Osteocyte (in vitro differentiated cells): ENCODE data around the gene HIBADH. TPM values are rescaled to one million over a fixed set of nuclear protein-coding genes. Genes with fewer than 3 reads are reported as not detected.
A peak's percentile ranks its signal among the peaks of the same experiment; 100 is the strongest.

ENCODE experiments used
- DNase-seq: peaks from one replicate; pipeline ENCODE4 v3.0.0; 2021; ENCODE audit warnings: mixed read lengths; ENCODE audit not compliant: unreplicated experiment; ENCODE audit errors: extremely low spot score
- H3K27ac Mint-ChIP-seq: one replicate; pipeline ENCODE4 v1.8.0; 2021; ENCODE audit warnings: mild to moderate bottlenecking, mixed read lengths; ENCODE audit not compliant: unreplicated experiment
- H3K27me3 Mint-ChIP-seq: one replicate; pipeline ENCODE4 v1.8.0; 2021; ENCODE audit warnings: mixed read lengths; ENCODE audit not compliant: unreplicated experiment
- H3K36me3 Mint-ChIP-seq: one replicate; pipeline ENCODE4 v1.8.0; 2021; ENCODE audit warnings: mixed read lengths; ENCODE audit not compliant: unreplicated experiment
- H3K4me1 Mint-ChIP-seq: one replicate; pipeline ENCODE4 v1.8.0; 2021; ENCODE audit warnings: mixed read lengths; ENCODE audit not compliant: unreplicated experiment
- H3K4me3 Mint-ChIP-seq: one replicate; pipeline ENCODE4 v1.8.0; 2021; ENCODE audit warnings: mild to moderate bottlenecking, moderate library complexity, mixed read lengths; ENCODE audit not compliant: unreplicated experiment
- H3K9me3 Mint-ChIP-seq: one replicate; pipeline ENCODE4 v1.8.0; 2021; ENCODE audit warnings: mixed read lengths; ENCODE audit not compliant: unreplicated experiment
- total RNA-seq: library from RNA; stranded (reverse); gene quantifications from 2 replicates; pipeline ENCODE4 v1.2.1, GENCODE V29; 2021
- TF ChIP-seq, protein P1 (sequence below): fragments of 200-600 bp; sonication (generic); IDR thresholded peaks from 2 replicates; pipeline ENCODE4 v1.5.0; 2021; ENCODE audit warnings: antibody characterized with exemption, mild to moderate bottlenecking, moderate library complexity

The HIBADH gene
- total RNA-seq, 1 donor from 2014 or later: 31.9 TPM

DNA sequence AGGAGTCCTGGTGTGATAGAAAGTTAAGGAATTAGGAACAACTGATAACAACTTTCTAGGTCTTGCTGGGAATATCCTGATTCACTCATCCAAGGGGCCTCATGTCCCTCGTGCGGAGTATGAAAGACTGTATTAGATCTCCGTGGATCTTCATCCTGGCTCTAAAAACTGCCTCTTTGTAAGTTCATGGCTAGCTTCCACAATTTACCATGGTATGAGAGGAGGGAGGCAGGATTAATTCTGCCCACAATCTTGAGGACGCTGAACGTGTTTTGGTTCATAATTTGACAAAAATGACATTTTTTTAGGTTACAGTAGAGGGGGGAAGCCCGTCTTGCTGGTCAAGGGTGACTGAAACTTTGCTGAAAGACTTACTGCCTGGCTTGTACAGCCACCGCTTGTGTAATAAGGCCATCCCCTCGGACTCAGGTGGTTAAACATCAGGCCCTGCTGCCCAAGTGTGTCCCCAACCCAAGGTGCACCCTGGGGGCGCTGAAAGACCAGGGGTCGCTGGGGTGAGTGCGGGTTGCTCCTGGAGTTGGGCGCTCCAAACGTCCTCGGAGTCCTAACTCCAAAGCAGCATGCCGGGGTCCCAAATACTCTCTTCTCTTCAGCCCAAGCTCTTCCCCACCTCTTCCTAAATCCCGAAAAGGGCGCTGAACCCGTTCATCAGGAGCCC is 733 bp downstream of the HIBADH start:
- H3K4me3 Mint-ChIP-seq: peak overlapping the region; percentile 86
- H3K27me3 Mint-ChIP-seq: no peaks in the 10 kb centered on the region
- H3K36me3 Mint-ChIP-seq: peaks cover 4% of the 10 kb centered on the region
- peak overlapping the region; percentile 90 for H3K27ac Mint-ChIP-seq
- H3K4me1 Mint-ChIP-seq: peaks cover 17% of the 10 kb centered on the region
- H3K9me3 Mint-ChIP-seq: no peaks in the 10 kb centered on the region
- TF ChIP-seq, protein P1, sequence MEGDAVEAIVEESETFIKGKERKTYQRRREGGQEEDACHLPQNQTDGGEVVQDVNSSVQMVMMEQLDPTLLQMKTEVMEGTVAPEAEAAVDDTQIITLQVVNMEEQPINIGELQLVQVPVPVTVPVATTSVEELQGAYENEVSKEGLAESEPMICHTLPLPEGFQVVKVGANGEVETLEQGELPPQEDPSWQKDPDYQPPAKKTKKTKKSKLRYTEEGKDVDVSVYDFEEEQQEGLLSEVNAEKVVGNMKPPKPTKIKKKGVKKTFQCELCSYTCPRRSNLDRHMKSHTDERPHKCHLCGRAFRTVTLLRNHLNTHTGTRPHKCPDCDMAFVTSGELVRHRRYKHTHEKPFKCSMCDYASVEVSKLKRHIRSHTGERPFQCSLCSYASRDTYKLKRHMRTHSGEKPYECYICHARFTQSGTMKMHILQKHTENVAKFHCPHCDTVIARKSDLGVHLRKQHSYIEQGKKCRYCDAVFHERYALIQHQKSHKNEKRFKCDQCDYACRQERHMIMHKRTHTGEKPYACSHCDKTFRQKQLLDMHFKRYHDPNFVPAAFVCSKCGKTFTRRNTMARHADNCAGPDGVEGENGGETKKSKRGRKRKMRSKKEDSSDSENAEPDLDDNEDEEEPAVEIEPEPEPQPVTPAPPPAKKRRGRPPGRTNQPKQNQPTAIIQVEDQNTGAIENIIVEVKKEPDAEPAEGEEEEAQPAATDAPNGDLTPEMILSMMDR: no peak
- no peak for DNase-seq

DNA sequence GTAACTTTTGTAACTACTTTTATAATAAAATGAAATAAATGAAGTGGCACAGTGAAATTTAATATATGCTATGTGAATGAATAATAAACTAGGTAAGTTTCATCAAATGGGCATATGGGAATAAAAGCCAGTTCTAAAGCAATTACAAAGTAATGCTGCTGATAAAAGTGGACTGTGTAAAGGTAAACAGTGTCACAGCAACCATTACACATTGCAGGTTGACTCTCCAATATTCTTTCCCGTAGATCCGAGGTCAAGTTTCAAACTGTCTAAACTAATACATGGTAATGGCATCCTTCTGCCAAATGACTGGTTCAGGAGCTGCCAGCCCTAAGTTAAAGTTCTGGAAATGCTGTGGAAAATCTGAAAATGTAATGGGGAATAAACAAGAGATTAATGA is 6.0 kb downstream of the HIBADH start:
- TF ChIP-seq, protein P1: no peak
- H3K4me1 Mint-ChIP-seq: peaks cover 13% of the 10 kb centered on the region
- H3K9me3 Mint-ChIP-seq: no peaks in the 10 kb centered on the region
- peaks cover 11% of the 10 kb centered on the region for H3K36me3 Mint-ChIP-seq
- no peak for DNase-seq
- H3K27ac Mint-ChIP-seq: no peak overlapping the region
- H3K27me3 Mint-ChIP-seq: no peaks in the 10 kb centered on the region
- no peak overlapping the region for H3K4me3 Mint-ChIP-seq

DNA sequence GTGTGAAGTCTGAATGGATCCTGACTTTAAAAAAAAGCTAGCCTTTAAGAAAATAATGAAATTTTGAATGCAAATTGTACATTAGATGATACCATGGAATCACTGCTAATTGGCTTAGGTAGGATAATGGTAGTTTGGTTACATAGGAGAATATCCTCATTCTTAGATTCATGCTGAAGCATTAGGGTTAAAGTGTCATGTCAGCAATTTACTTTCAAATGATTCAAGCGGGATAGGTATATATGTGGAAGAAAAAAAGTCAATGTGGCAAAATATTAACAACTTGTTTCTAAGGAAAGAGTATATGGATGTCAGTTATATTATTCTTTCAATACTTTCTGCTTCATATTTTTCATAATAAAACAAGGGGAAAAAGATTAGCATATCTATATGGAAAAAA is 7.5 kb downstream of the HIBADH start:
- Mint-ChIP-seq H3K27ac (no peak overlapping the region), H3K36me3 (peaks cover 14% of the 10 kb centered on the region), H3K4me3 (no peak overlapping the region), H3K9me3 (no peaks in the 10 kb centered on the region), H3K27me3 (no peaks in the 10 kb centered on the region), H3K4me1 (peaks cover 15% of the 10 kb centered on the region)
- TF ChIP-seq, protein P1: no peak
- no peak for DNase-seq

DNA sequence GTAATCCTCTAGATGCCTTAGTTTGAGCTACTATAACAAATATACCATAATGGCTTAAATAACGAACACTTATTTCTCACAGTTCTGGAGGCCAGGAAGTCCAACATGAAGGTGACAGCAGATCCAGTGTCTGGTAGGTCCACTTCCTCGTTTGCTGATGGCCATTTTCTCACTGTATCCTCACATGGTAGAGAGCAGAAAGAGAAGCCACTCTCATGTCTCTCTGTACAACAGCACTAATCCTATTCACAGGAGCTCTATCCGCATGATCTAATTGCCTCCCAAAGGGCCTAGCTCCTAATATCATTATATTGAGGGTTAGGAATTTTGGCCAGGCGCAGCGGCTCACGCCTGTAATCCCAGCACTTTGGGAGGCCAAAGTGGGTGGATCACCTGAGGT is 10.2 kb downstream of the HIBADH start:
- no peak overlapping the region for H3K27ac Mint-ChIP-seq
- H3K27me3 Mint-ChIP-seq: no peaks in the 10 kb centered on the region
- H3K4me3 Mint-ChIP-seq: no peak overlapping the region
- peaks cover 16% of the 10 kb centered on the region for H3K4me1 Mint-ChIP-seq
- TF ChIP-seq, protein P1: no peak
- peaks cover 20% of the 10 kb centered on the region for H3K36me3 Mint-ChIP-seq
- H3K9me3 Mint-ChIP-seq: no peaks in the 10 kb centered on the region
- DNase-seq: no peak

DNA sequence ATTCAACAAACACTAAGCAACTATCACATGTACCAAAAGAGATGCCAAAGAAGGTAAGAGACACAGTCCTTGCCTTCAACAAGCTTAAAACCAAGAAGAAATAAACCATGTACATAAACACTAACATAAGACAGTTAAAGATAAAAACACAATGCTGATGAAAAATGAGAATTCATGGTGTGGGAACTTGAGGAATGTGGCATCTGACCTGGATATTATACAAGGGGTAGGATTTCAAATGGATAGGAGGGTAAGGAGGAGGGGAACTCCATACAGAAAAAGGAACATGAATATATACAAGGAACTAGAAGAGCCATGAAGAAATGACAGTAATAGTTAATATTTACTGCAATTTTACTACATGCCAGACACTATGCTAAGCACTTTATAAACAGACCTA is 11.0 kb downstream of the HIBADH start:
- no peaks in the 10 kb centered on the region for H3K9me3 Mint-ChIP-seq
- peaks cover 25% of the 10 kb centered on the region for H3K36me3 Mint-ChIP-seq
- peak overlapping the region; percentile 54 for H3K27ac Mint-ChIP-seq
- TF ChIP-seq, protein P1: no peak
- DNase-seq: no peak
- H3K4me1 Mint-ChIP-seq: peaks cover 17% of the 10 kb centered on the region
- no peak overlapping the region for H3K4me3 Mint-ChIP-seq
- no peaks in the 10 kb centered on the region for H3K27me3 Mint-ChIP-seq
